A549 (cell line): ENCODE measurements around the gene SPRR1B. TPM values are rescaled to one million over a fixed set of nuclear protein-coding genes. Genes with fewer than 3 reads are reported as not detected.

Experiments used
- ATAC-seq, 2 experiments: fragments of 200-7000 bp in 1 of 2; fragments of >200 bp in 1 of 2; cut with Nextera tagmentation in 1 of 2; cut with Tn5 transposase in 1 of 2; 3 replicates each; pipeline versions ENCODE4 v1.8.0 to v1.9.1; 2018 to 2020; ENCODE audit warnings: mild to moderate bottlenecking in 1 of 2, moderate library complexity in 1 of 2
- CTCF ChIA-PET: fragments of 300-600 bp; sonication (Branson Sonifier 250); formaldehyde crosslinking; extraction: SDS; loops from one replicate; lab custom pipeline; 2021; ENCODE audit warnings: antibody characterized with exemption, inconsistent platforms; lab: Yijun Ruan, JAX
- POLR2A ChIA-PET: fragments of 350-600 bp; formaldehyde crosslinking; extraction: SDS; loops from one replicate; lab custom pipeline; 2021; ENCODE audit warnings: antibody characterized with exemption, inconsistent platforms; lab: Yijun Ruan, JAX
- DNase-seq, 2 experiments: peaks; one replicate each; pipeline versions ENCODE4 v3.0.0 to v3.0.0-alpha.2; 2011 to 2016; ENCODE audit warnings: low read depth in 1 of 2, low spot score in 1 of 2
- FAIRE-seq: peaks from 2 replicates; lab custom pipeline; 2011; peaks lifted over from hg19 to GRCh38; lab: Jason Lieb, UNC
- H3K27ac ChIP-seq, 2 experiments: fragments of >200 bp; sonication (Bioruptor Twin); formaldehyde crosslinking; 3 replicates each; pipeline ENCODE4 v1.5.1; 2016 to 2017
- H3K4me1 ChIP-seq: fragments of >200 bp; sonication (Bioruptor Twin); formaldehyde crosslinking; 3 replicates; pipeline ENCODE4 v1.6.1; 2016
- H3K4me2 ChIP-seq: fragments of >200 bp; sonication (Bioruptor Twin); formaldehyde crosslinking; 3 replicates; pipeline ENCODE4 v1.6.1; 2016
- H3K4me3 ChIP-seq: fragments of >200 bp; sonication (Bioruptor Twin); formaldehyde crosslinking; 3 replicates; pipeline ENCODE4 v1.5.1; 2016
- H3K9me3 ChIP-seq: fragments of >200 bp; sonication (Bioruptor Twin); formaldehyde crosslinking; 3 replicates; pipeline ENCODE4 v1.6.1; 2016
- CEBPB ChIP-seq, 2 experiments: fragments of >200 bp in 1 of 2; sonication (Bioruptor Twin) in 1 of 2; formaldehyde crosslinking in 1 of 2; IDR thresholded peaks; 2 replicates each; pipeline ENCODE4 v1.6.1; 2012 to 2016
- CHD2 ChIP-seq: fragments of 150-350 bp; IDR thresholded peaks from 2 replicates; pipeline ENCODE4 v1.6.1; 2014; ENCODE audit warnings: low read length; ENCODE audit not compliant: partially characterized antibody
- EHMT2 ChIP-seq: fragments of 200-600 bp; sonication (generic); IDR thresholded peaks from 2 replicates; pipeline ENCODE4 v1.6.1; 2016; ENCODE audit warnings: antibody characterized with exemption, low read depth, mild to moderate bottlenecking, moderate library complexity
- ESRRA ChIP-seq: fragments of 150-350 bp; IDR thresholded peaks from 2 replicates; pipeline ENCODE4 v1.6.1; 2014; ENCODE audit warnings: mild to moderate bottlenecking, low read length, borderline replicate concordance
- FOSL2 ChIP-seq, 2 experiments: fragments of 450-650 bp in 1 of 2; fragments of >200 bp in 1 of 2; sonication (Bioruptor Twin) in 1 of 2; formaldehyde crosslinking; IDR thresholded peaks; 2 replicates each; pipeline versions ENCODE4 v1.5.0 to v1.6.1; 2016 to 2020; ENCODE audit warnings: mild to moderate bottlenecking in 1 of 2, moderate library complexity in 1 of 2
- FOXS1 ChIP-seq: fragments of 250-450 bp; sonication (Bioruptor Pico); IDR thresholded peaks from 2 replicates; pipeline ENCODE4 v1.5.0; 2020; ENCODE audit warnings: mild to moderate bottlenecking, moderate library complexity
- HDAC2 ChIP-seq: fragments of 200-600 bp; sonication (generic); IDR thresholded peaks from 2 replicates; pipeline ENCODE4 v1.6.1; 2016
- HOXB13 ChIP-seq: fragments of 250-450 bp; sonication (Bioruptor Pico); IDR thresholded peaks from 2 replicates; pipeline ENCODE4 v1.5.0; 2020; ENCODE audit warnings: low read depth, mild to moderate bottlenecking, moderate library complexity
- HOXB5 ChIP-seq: fragments of 250-450 bp; sonication (Bioruptor Pico); IDR thresholded peaks from 2 replicates; pipeline ENCODE4 v1.5.0; 2020; ENCODE audit warnings: mild to moderate bottlenecking, moderate library complexity
- JUN ChIP-seq, 2 experiments: fragments of >200 bp; sonication (Bioruptor Twin); formaldehyde crosslinking; IDR thresholded peaks; 2 replicates in 1 of 2; 3 replicates in 1 of 2; pipeline ENCODE4 v1.6.1; 2016 to 2017
- JUNB ChIP-seq: fragments of >200 bp; sonication (Bioruptor Twin); formaldehyde crosslinking; IDR thresholded peaks from 2 replicates; pipeline ENCODE4 v1.6.1; 2016
- MAX ChIP-seq: IDR thresholded peaks from 2 replicates; pipeline ENCODE4 v1.6.1; 2012
- NR3C1 ChIP-seq: fragments of >200 bp; sonication (Bioruptor Twin); formaldehyde crosslinking; IDR thresholded peaks from 3 replicates; pipeline ENCODE4 v1.6.1; 2017
- PBX3 ChIP-seq: IDR thresholded peaks from 2 replicates; pipeline ENCODE4 v1.6.1; 2012
- POLR2A ChIP-seq: IDR thresholded peaks from 2 replicates; pipeline ENCODE4 v1.6.1; 2012; ENCODE audit warnings: mild to moderate bottlenecking, low read length
- POLR2AphosphoS2 ChIP-seq: conservative IDR thresholded peaks from 2 replicates; pipeline ENCODE4 v1.6.1; 2012; ENCODE audit warnings: low read length, improper control_type of control experiment, inconsistent platforms
- RCOR1 ChIP-seq: fragments of 150-350 bp; IDR thresholded peaks from 2 replicates; pipeline ENCODE4 v1.6.1; 2014; ENCODE audit warnings: antibody characterized with exemption, low read length, low read depth
- TFCP2L1 ChIP-seq: fragments of 250-450 bp; sonication (Bioruptor Pico); IDR thresholded peaks from 2 replicates; pipeline ENCODE4 v1.5.0; 2021; ENCODE audit warnings: mild to moderate bottlenecking
- TP53 ChIP-seq: fragments of 250-450 bp; sonication (Bioruptor Pico); IDR thresholded peaks from 2 replicates; pipeline ENCODE4 v1.5.0; 2021; ENCODE audit warnings: mild to moderate bottlenecking, moderate library complexity
- ZFP36 ChIP-seq: fragments of 450-650 bp; IDR thresholded peaks from 2 replicates; pipeline ENCODE4 v1.6.1; 2014; ENCODE audit warnings: borderline replicate concordance; ENCODE audit not compliant: partially characterized antibody
- WGBS: methylation state at CpG from one replicate; pipeline ENCODE4 v1.1.6; 2017; ENCODE audit errors: missing lambda C conversion rate; 5-methylcytosine and 5-hydroxymethylcytosine counted together
- polyA plus RNA-seq, 4 experiments: library from polyadenylated mRNA; depleted of rRNA in 3 of 4; stranded (reverse); fragments of >200 nt; fragmentation: RNase III in 1 of 4; extraction: RNeasy Plus Mini Kit Qiagen cat#74134 plus additional on column Dnase treatment in 1 of 4; gene quantifications; 2 replicates in 3 of 4; 3 replicates in 1 of 4; pipeline ENCODE4 v1.2.3, GENCODE V29; 2011 to 2017
- TF ChIP-seq, protein P1 (sequence below): fragments of 250-450 bp; sonication (Bioruptor Pico); IDR thresholded peaks from 2 replicates; pipeline ENCODE4 v1.5.0; 2021; ENCODE audit warnings: mild to moderate bottlenecking, moderate library complexity, borderline replicate concordance
- TF ChIP-seq, protein P2 (sequence below): fragments of 250-450 bp; sonication (Bioruptor Pico); IDR thresholded peaks from 2 replicates; pipeline ENCODE4 v1.5.0; 2020; ENCODE audit warnings: low read depth, mild to moderate bottlenecking, moderate library complexity
- TF ChIP-seq, protein P3 (sequence below): fragments of >200 bp; sonication (Bioruptor Twin); formaldehyde crosslinking; IDR thresholded peaks from 3 replicates; pipeline ENCODE4 v1.6.1; 2016
- TF ChIP-seq, protein P4 (sequence below): fragments of >200 bp; sonication (Bioruptor Twin); formaldehyde crosslinking; IDR thresholded peaks from 2 replicates; pipeline ENCODE4 v1.6.1; 2016

SPRR1B gene
- polyA plus RNA-seq, 2 of the 4 experiments (the other 2 are of a cell fraction) = not detected

DNA sequence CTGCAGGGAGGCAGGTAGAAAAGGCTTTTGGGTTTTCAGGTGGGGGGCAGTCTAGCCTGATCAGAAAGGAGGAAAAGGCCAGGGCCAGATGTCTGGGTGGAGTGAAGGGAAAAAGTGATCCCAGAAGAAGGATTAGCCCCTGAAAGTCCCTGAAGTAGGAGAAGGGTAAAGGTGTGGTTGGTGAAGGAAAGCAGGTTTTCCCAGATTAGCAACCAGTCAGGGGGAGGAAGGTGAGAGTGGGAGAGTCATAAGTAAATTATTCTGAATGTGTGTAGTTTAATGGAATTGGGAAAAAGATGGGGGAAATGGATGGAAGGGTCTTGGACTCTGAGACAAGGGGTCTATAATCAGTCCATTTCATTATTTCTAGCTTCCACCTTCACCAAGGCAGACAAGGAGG lies 47.8 kb upstream of the SPRR1B start (continued):
- TF ChIP-seq HOXB5 (CRISPR knock-in tag) = no peak
- TF ChIP-seq RCOR1 = no peak
- TF ChIP-seq JUN (IDR thresholded peaks at IDR 0.05) = no peak
- no peak for TF ChIP-seq TFCP2L1 (CRISPR knock-in tag)
- TF ChIP-seq, protein P1, sequence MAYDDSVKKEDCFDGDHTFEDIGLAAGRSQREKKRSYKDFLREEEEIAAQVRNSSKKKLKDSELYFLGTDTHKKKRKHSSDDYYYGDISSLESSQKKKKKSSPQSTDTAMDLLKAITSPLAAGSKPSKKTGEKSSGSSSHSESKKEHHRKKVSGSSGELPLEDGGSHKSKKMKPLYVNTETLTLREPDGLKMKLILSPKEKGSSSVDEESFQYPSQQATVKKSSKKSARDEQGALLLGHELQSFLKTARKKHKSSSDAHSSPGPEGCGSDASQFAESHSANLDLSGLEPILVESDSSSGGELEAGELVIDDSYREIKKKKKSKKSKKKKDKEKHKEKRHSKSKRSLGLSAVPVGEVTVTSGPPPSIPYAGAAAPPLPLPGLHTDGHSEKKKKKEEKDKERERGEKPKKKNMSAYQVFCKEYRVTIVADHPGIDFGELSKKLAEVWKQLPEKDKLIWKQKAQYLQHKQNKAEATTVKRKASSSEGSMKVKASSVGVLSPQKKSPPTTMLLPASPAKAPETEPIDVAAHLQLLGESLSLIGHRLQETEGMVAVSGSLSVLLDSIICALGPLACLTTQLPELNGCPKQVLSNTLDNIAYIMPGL (CRISPR knock-in tag) = no peak
- TF ChIP-seq FOSL2 (IDR thresholded peaks at IDR 0.05) = no peak
- no peak for TF ChIP-seq FOSL2 (CRISPR knock-in tag; IDR thresholded peaks at IDR 0.05)

DNA sequence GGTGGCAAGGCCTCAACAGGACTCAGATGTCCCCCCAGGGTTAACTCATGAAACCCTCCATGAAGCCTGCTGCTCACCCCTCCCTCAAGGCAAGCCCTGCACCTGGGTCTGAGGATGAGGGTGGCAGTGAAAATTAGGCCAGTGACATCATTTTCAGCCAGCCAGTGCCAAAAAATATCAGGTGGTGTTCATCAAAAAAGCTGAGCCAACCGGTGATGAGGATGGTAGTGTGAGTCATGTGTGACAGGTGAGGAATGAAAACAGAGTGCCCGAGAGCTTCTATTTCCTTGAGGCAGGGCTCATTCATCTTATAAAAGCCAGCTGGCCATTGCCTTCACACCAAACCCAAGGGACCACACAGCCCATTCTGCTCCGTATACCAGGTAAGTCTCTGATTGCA lies 47.3 kb upstream of the SPRR1B start, which contains the start of gene SPRR1A:
SPRR1A (plus strand) TSS at position 339 of the 400 bp plus-strand sequence. CDS start 1,150 bp downstream, outside the sequence.
- FAIRE-seq (no peak), DNase-seq (no peak), ATAC-seq (no peak)
- WGBS = 15% methylated on average over 3 of the region's 3 CpGs
- H3K27ac ChIP-seq = no peak within 1 kb of the TSS
- no peaks in the 10 kb centered on the region for H3K9me3 ChIP-seq
- H3K4me3 ChIP-seq = no peak within 1 kb of the TSS
- CTCF ChIA-PET = no interaction called here
- POLR2A ChIA-PET = no interaction called here
- H3K4me1 ChIP-seq = no peaks in the 10 kb centered on the region
- no peak for TF ChIP-seq CHD2
- no peak for TF ChIP-seq CEBPB (IDR thresholded peaks at IDR 0.05)
- no peak for TF ChIP-seq TP53 (CRISPR knock-in tag)
- TF ChIP-seq NR3C1 = no peak
- no peak for TF ChIP-seq HOXB13
- TF ChIP-seq, protein P1 (CRISPR knock-in tag) = no peak
- no peak for TF ChIP-seq ESRRA
- TF ChIP-seq, protein P2, sequence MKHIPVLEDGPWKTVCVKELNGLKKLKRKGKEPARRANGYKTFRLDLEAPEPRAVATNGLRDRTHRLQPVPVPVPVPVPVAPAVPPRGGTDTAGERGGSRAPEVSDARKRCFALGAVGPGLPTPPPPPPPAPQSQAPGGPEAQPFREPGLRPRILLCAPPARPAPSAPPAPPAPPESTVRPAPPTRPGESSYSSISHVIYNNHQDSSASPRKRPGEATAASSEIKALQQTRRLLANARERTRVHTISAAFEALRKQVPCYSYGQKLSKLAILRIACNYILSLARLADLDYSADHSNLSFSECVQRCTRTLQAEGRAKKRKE (CRISPR knock-in tag) = no peak
- TF ChIP-seq HDAC2 = no peak
- TF ChIP-seq MAX = no peak
- no peak for TF ChIP-seq EHMT2
- TF ChIP-seq, protein P3, sequence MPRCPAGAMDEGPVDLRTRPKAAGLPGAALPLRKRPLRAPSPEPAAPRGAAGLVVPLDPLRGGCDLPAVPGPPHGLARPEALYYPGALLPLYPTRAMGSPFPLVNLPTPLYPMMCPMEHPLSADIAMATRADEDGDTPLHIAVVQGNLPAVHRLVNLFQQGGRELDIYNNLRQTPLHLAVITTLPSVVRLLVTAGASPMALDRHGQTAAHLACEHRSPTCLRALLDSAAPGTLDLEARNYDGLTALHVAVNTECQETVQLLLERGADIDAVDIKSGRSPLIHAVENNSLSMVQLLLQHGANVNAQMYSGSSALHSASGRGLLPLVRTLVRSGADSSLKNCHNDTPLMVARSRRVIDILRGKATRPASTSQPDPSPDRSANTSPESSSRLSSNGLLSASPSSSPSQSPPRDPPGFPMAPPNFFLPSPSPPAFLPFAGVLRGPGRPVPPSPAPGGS = no peak
- TF ChIP-seq, protein P4, sequence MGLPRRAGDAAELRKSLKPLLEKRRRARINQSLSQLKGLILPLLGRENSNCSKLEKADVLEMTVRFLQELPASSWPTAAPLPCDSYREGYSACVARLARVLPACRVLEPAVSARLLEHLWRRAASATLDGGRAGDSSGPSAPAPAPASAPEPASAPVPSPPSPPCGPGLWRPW = no peak
- no peak for TF ChIP-seq POLR2A
- no peak for TF ChIP-seq PBX3
- no peak for TF ChIP-seq JUNB
- no peak for TF ChIP-seq ZFP36
- no peak for TF ChIP-seq POLR2AphosphoS2
- TF ChIP-seq FOXS1 (CRISPR knock-in tag) = no peak
- TF ChIP-seq HOXB5 (CRISPR knock-in tag) = no peak
- no peak within 1 kb of the TSS for H3K4me2 ChIP-seq
